ENCODE measurements around the gene ATG101. TPM values are rescaled to one million over a fixed set of nuclear protein-coding genes. Genes with fewer than 3 reads are reported as not detected.
A peak's percentile ranks its signal among the peaks of the same experiment; 100 is the strongest.

ATG101 gene
- total and polyA plus RNA-seq, 3 experiments from 2014 or later, result 25.5 to 56.2 (median 49.7) TPM

- CTCF ChIA-PET, result interaction anchor here (1.5 to 25.6 kb wide), 4 partner anchors 9 to 88 kb away, joined by 4 to 580 read pairs (median 22); partner anchors contain the start of gene ATG101
- Histone ChIP-seq H3K9me3 (ENCODE audit: low read length) (no peaks in the 10 kb centered on the region), H3K36me3 (ENCODE audit: insufficient read depth, low read length) (peaks cover 7% of the 10 kb centered on the region), H3K4me3 (ENCODE audit: low read length) (no peak overlapping the region), H3K4me1 (ENCODE audit: insufficient read depth, low read length) (peaks cover 4% of the 10 kb centered on the region), H3K27me3 (ENCODE audit: insufficient read depth, low read length, poor library complexity, severe bottlenecking) (no peaks in the 10 kb centered on the region), H3K27ac (ENCODE audit: low read depth, low read length) (no peak overlapping the region)
- H3K4me1 Mint-ChIP-seq, result peaks cover 2 to 9% (median 9%) of the 10 kb centered on the region in 3 donors
- POLR2A ChIA-PET, result interaction anchor here (0.9 to 1.6 kb wide), 2 partner anchors 11 to 55 kb away, joined by 3 to 7 read pairs; partner anchors contain the start of gene ATG101
- peak in 1 of 5 donors; percentile 21 for DNase-seq
- H3K4me3 Mint-ChIP-seq, result no peak overlapping the region
- H3K36me3 Mint-ChIP-seq, result peaks cover 0 to 29% (median 7%) of the 10 kb centered on the region in 3 donors
- H3K9me3 Mint-ChIP-seq, result no peaks in the 10 kb centered on the region
- H3K27ac Mint-ChIP-seq, result no peak overlapping the region
- H3K27me3 Mint-ChIP-seq, result peaks cover 0 to 4% of the 10 kb centered on the region in 2 donors
Measured at GRCh38 chr12:52081263-52081733, 11.5 kb downstream of the ATG101 start.

- Histone ChIP-seq H3K4me3 (ENCODE audit: low read length) (no peak overlapping the region), H3K27ac (ENCODE audit: low read depth, low read length) (no peak overlapping the region), H3K4me1 (ENCODE audit: insufficient read depth, low read length) (peaks cover 4% of the 10 kb centered on the region), H3K9me3 (ENCODE audit: low read length) (no peaks in the 10 kb centered on the region), H3K27me3 (ENCODE audit: insufficient read depth, low read length, poor library complexity, severe bottlenecking) (no peaks in the 10 kb centered on the region), H3K36me3 (ENCODE audit: insufficient read depth, low read length) (no peaks in the 10 kb centered on the region)
- Mint-ChIP-seq H3K27me3 (peaks cover 4 to 5% of the 10 kb centered on the region in 2 donors), H3K4me3 (no peak overlapping the region), H3K9me3 (no peaks in the 10 kb centered on the region), H3K27ac (peak overlapping the region in 1 of 8 donors; percentile 89), H3K36me3 (peaks cover 0 to 20% (median 7%) of the 10 kb centered on the region in 3 donors), H3K4me1 (peaks cover 2 to 9% (median 9%) of the 10 kb centered on the region in 3 donors)
- POLR2A ChIA-PET, result interaction anchor here (1.6 kb wide), 1 partner anchor 56 kb away, joined by 7 read pairs; no protein-coding TSS in a partner anchor
- DNase-seq, result no peak
- CTCF ChIA-PET, result interaction anchor here (0.9 to 25.6 kb wide), 6 partner anchors 9 to 89 kb away, joined by 3 to 580 read pairs (median 7); partner anchors contain the start of gene ATG101
Measured at GRCh38 chr12:52082026-52082668, 12.4 kb downstream of the ATG101 start.

GRCh38 chr12:52082669-52082987 lies 12.8 kb downstream of the ATG101 start:
- Histone ChIP-seq H3K9me3 (ENCODE audit: low read length) (no peaks in the 10 kb centered on the region), H3K4me1 (ENCODE audit: insufficient read depth, low read length) (peaks cover 4% of the 10 kb centered on the region), H3K4me3 (ENCODE audit: low read length) (no peak overlapping the region), H3K36me3 (ENCODE audit: insufficient read depth, low read length) (no peaks in the 10 kb centered on the region), H3K27me3 (ENCODE audit: insufficient read depth, low read length, poor library complexity, severe bottlenecking) (no peaks in the 10 kb centered on the region), H3K27ac (ENCODE audit: low read depth, low read length) (no peak overlapping the region)
- DNase-seq, result no peak
- H3K27me3 Mint-ChIP-seq, result peaks cover 6 to 10% of the 10 kb centered on the region in 2 donors
- ChIA-PET POLR2A (interaction anchor here (1.6 kb wide), 1 partner anchor 56 kb away, joined by 7 read pairs; no protein-coding TSS in a partner anchor), CTCF (interaction anchor here (0.9 to 25.6 kb wide), 7 partner anchors 8 to 90 kb away, joined by 3 to 580 read pairs (median 4); partner anchors contain the start of gene ATG101)
- no peaks in the 10 kb centered on the region for H3K9me3 Mint-ChIP-seq
- H3K27ac Mint-ChIP-seq, result peak overlapping the region in 1 of 8 donors; percentile 21
- no peak overlapping the region for H3K4me3 Mint-ChIP-seq
- peaks cover 2 to 9% (median 9%) of the 10 kb centered on the region in 3 donors for H3K4me1 Mint-ChIP-seq
- peaks cover 0 to 16% (median 7%) of the 10 kb centered on the region in 3 donors for H3K36me3 Mint-ChIP-seq

- Mint-ChIP-seq H3K27me3 (peaks cover 6 to 15% of the 10 kb centered on the region in 2 donors), H3K4me1 (peaks cover 2 to 6% (median 6%) of the 10 kb centered on the region in 3 donors), H3K36me3 (peaks cover 0 to 12% (median 3%) of the 10 kb centered on the region in 3 donors), H3K4me3 (no peak overlapping the region), H3K9me3 (no peaks in the 10 kb centered on the region), H3K27ac (peak overlapping the region in 2 of 8 donors; percentile 68 to 77)
- ChIA-PET CTCF (interaction anchor here (0.9 to 25.6 kb wide), 7 partner anchors 8 to 90 kb away, joined by 3 to 580 read pairs (median 4); partner anchors contain the start of gene ATG101), POLR2A (no interaction called here)
- Histone ChIP-seq H3K27me3 (ENCODE audit: insufficient read depth, low read length, poor library complexity, severe bottlenecking) (no peaks in the 10 kb centered on the region), H3K27ac (ENCODE audit: low read depth, low read length) (no peak overlapping the region), H3K4me3 (ENCODE audit: low read length) (no peak overlapping the region), H3K36me3 (ENCODE audit: insufficient read depth, low read length) (no peaks in the 10 kb centered on the region), H3K9me3 (ENCODE audit: low read length) (no peaks in the 10 kb centered on the region), H3K4me1 (ENCODE audit: insufficient read depth, low read length) (peaks cover 4% of the 10 kb centered on the region)
- DNase-seq, result peak; percentile 58 to 77 (median 60)
Measured at GRCh38 chr12:52082988-52083637, 13.3 kb downstream of the ATG101 start.

GRCh38 chr12:52083638-52083996 lies 13.8 kb downstream of the ATG101 start:
- H3K36me3 Mint-ChIP-seq, result peaks cover 0 to 7% (median 2%) of the 10 kb centered on the region in 3 donors
- DNase-seq, result no peak
- H3K4me1 Mint-ChIP-seq, result peaks cover 2 to 6% (median 6%) of the 10 kb centered on the region in 3 donors
- Histone ChIP-seq H3K9me3 (ENCODE audit: low read length) (no peaks in the 10 kb centered on the region), H3K4me3 (ENCODE audit: low read length) (no peak overlapping the region), H3K4me1 (ENCODE audit: insufficient read depth, low read length) (peaks cover 4% of the 10 kb centered on the region), H3K36me3 (ENCODE audit: insufficient read depth, low read length) (no peaks in the 10 kb centered on the region), H3K27me3 (ENCODE audit: insufficient read depth, low read length, poor library complexity, severe bottlenecking) (no peaks in the 10 kb centered on the region), H3K27ac (ENCODE audit: low read depth, low read length) (no peak overlapping the region)
- CTCF ChIA-PET, result interaction anchor here (1.0 to 25.6 kb wide), 8 partner anchors 10 to 91 kb away, joined by 3 to 580 read pairs (median 3); partner anchors contain the start of genes ATG101 and NR4A1
- H3K4me3 Mint-ChIP-seq, result no peak overlapping the region
- H3K9me3 Mint-ChIP-seq, result no peaks in the 10 kb centered on the region
- POLR2A ChIA-PET, result no interaction called here
- peaks cover 8 to 20% of the 10 kb centered on the region in 2 donors for H3K27me3 Mint-ChIP-seq
- H3K27ac Mint-ChIP-seq, result peak overlapping the region in 1 of 8 donors; percentile 77

GRCh38 chr12:52084491-52085231 lies 14.9 kb downstream of the ATG101 start:
- Histone ChIP-seq H3K36me3 (ENCODE audit: insufficient read depth, low read length) (no peaks in the 10 kb centered on the region), H3K4me3 (ENCODE audit: low read length) (no peak overlapping the region), H3K27ac (ENCODE audit: low read depth, low read length) (no peak overlapping the region), H3K4me1 (ENCODE audit: insufficient read depth, low read length) (peaks cover 4% of the 10 kb centered on the region), H3K27me3 (ENCODE audit: insufficient read depth, low read length, poor library complexity, severe bottlenecking) (no peaks in the 10 kb centered on the region), H3K9me3 (ENCODE audit: low read length) (no peaks in the 10 kb centered on the region)
- Mint-ChIP-seq H3K36me3 (peaks cover 0 to 2% (median 0%) of the 10 kb centered on the region in 3 donors), H3K9me3 (no peaks in the 10 kb centered on the region), H3K27me3 (peaks cover 12 to 31% of the 10 kb centered on the region in 2 donors), H3K4me3 (peak overlapping the region in 1 of 7 donors; percentile 42), H3K4me1 (peaks cover 2 to 6% (median 6%) of the 10 kb centered on the region in 3 donors), H3K27ac (no peak overlapping the region)
- DNase-seq, result peak in 1 of 5 donors; percentile 38
- ChIA-PET CTCF (interaction anchor here (0.7 to 25.6 kb wide), 11 partner anchors 11 to 92 kb away, joined by 3 to 580 read pairs (median 3); partner anchors contain the start of genes ATG101 and NR4A1), POLR2A (no interaction called here)

GRCh38 chr12:52085682-52086180 lies 16.0 kb downstream of the ATG101 start:
- Histone ChIP-seq H3K4me3 (ENCODE audit: low read length) (no peak overlapping the region), H3K27me3 (ENCODE audit: insufficient read depth, low read length, poor library complexity, severe bottlenecking) (no peaks in the 10 kb centered on the region), H3K27ac (ENCODE audit: low read depth, low read length) (no peak overlapping the region), H3K36me3 (ENCODE audit: insufficient read depth, low read length) (no peaks in the 10 kb centered on the region), H3K4me1 (ENCODE audit: insufficient read depth, low read length) (peaks cover 4% of the 10 kb centered on the region), H3K9me3 (ENCODE audit: low read length) (no peaks in the 10 kb centered on the region)
- ChIA-PET POLR2A (no interaction called here), CTCF (interaction anchor here (0.7 to 25.6 kb wide), 7 partner anchors 16 to 93 kb away, joined by 3 to 580 read pairs (median 4); partner anchors contain the start of gene ATG101)
- peak overlapping the region in 2 of 8 donors; percentile 26 to 91 for H3K27ac Mint-ChIP-seq
- H3K4me3 Mint-ChIP-seq, result no peak overlapping the region
- H3K4me1 Mint-ChIP-seq, result peaks cover 2 to 6% (median 6%) of the 10 kb centered on the region in 3 donors
- H3K9me3 Mint-ChIP-seq, result no peaks in the 10 kb centered on the region
- H3K36me3 Mint-ChIP-seq, result peaks cover 0 to 2% (median 0%) of the 10 kb centered on the region in 3 donors
- DNase-seq, result no peak
- H3K27me3 Mint-ChIP-seq, result peaks cover 12 to 41% of the 10 kb centered on the region in 2 donors
